Gastrocnemius medialis (tissue), 4 donors: ENCODE data around the gene MAP3K6. TPM values are rescaled to one million over a fixed set of nuclear protein-coding genes. Genes with fewer than 3 reads are reported as not detected.

Experiments used
- ATAC-seq, 2 donors: fragments of 150-250 bp; one replicate each; pipeline ENCODE4 v1.9.1; 2016
- DNase-seq, 2 donors: peaks; one replicate each; pipeline ENCODE4 v3.0.0-alpha.2; 2019
- H3K27ac ChIP-seq, 4 donors: fragments of 200-600 bp; sonication (generic); 1 replicate in 1 of 4; 2 replicates in 3 of 4; pipeline ENCODE4 v1.5.1; 2016 to 2018; ENCODE audit warnings: mild to moderate bottlenecking in 2 of 4, moderate library complexity in 1 of 4
- H3K27me3 ChIP-seq, 3 donors: fragments of 200-600 bp; sonication (generic) in 2 of 3; 1 replicate in 1 of 3; 2 replicates in 2 of 3; pipeline versions ENCODE4 v1.5.1 to v1.6.0; 2016 to 2019; ENCODE audit warnings: mild to moderate bottlenecking in 1 of 3, moderate library complexity in 1 of 3
- H3K36me3 ChIP-seq, 2 donors: fragments of 200-600 bp; sonication (generic) in 1 of 2; one replicate each; pipeline ENCODE4 v1.5.1; 2017 to 2018
- H3K4me1 ChIP-seq, 2 donors: fragments of 200-600 bp; sonication (generic) in 1 of 2; one replicate each; pipeline ENCODE4 v1.5.1; 2016 to 2017; ENCODE audit warnings: mild to moderate bottlenecking in 2 of 2
- H3K4me3 ChIP-seq, 4 donors: fragments of 200-600 bp; sonication (generic) in 3 of 4; 1 replicate in 1 of 4; 2 replicates in 3 of 4; pipeline ENCODE4 v1.5.1; 2016 to 2019; ENCODE audit warnings: mild to moderate bottlenecking in 2 of 4
- H3K9me3 ChIP-seq, 3 donors: fragments of 200-600 bp; sonication (generic) in 2 of 3; 1 replicate in 1 of 3; 2 replicates in 2 of 3; pipeline ENCODE4 v1.5.1; 2016 to 2019
- POLR2A ChIP-seq, 2 donors: fragments of 450-650 bp; IDR thresholded peaks; one replicate each; pipeline ENCODE4 v1.6.1; 2017; ENCODE audit warnings: antibody characterized with exemption in 2 of 2, mild to moderate bottlenecking in 2 of 2, moderate library complexity in 2 of 2
- in situ Hi-C, 4 donors: fragments of 200-750 bp; cut with MboI; loops; one replicate each; pipeline versions ENCODE4 v1.15.0 to v1.8.0; 2017; ENCODE audit warnings: low sequenced_read_pairs in 4 of 4
- intact Hi-C: fragments of 100-400 bp; cut with DNase I; formaldehyde crosslinking; loops from one replicate; pipeline ENCODE4 v1.15.1; 2023; ENCODE audit warnings: low total_unique reads
- total RNA-seq, 4 donors: library from RNA; depleted of rRNA; stranded (reverse); fragments of >200 nt; gene quantifications; one replicate each; pipeline versions ENCODE4 v1.1.0 to v1.2.3, GENCODE V29; 2016
- TF ChIP-seq, protein P1 (sequence below), 5 experiments: fragments of 450-650 bp in 3 of 5; fragments of 200-600 bp in 2 of 5; sonication (generic) in 2 of 5; IDR thresholded peaks in 4 of 5; conservative IDR thresholded peaks in 1 of 5; 1 replicate in 4 of 5; 2 replicates in 1 of 5; pipeline ENCODE4 v1.5.1; 2016 to 2019; ENCODE audit warnings: antibody characterized with exemption in 5 of 5, mild to moderate bottlenecking in 3 of 5, moderate library complexity in 3 of 5

MAP3K6 gene
- total RNA-seq, 4 donors from 2014 or later: 16.5 to 29.1 (median 18.4) TPM

DNA sequence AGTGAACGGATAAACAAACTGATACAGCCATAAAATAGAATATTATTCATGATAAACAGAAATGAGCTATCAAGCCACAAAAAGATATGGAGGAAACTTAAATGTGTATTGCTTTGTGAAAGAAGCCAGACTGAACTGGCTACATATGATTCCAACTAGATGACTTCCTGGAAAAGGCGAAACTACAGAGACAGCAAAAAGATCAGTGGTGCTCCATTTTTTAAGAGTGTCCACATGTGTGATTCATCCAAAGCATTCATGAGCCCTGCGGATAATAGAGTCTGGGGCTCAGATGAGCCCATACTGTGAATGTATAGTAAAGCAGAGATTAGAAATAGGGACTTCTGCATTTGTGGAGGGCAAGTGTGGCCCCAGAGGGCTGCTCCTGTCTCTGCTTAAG, 52.6 kb downstream of the MAP3K6 start:
- no peak for ATAC-seq
- H3K27ac ChIP-seq: no peak overlapping the region
- no peaks in the 10 kb centered on the region for H3K36me3 ChIP-seq
- in situ Hi-C loops (loop anchor here in 1 of 4 donors (10.0 kb wide), 1 partner anchor 81 kb away; the partner anchor contains the start of gene GPR3), intact Hi-C loops (no loop called here)
- no peaks in the 10 kb centered on the region for H3K4me1 ChIP-seq
- no peak for DNase-seq
- TF ChIP-seq, protein P1, sequence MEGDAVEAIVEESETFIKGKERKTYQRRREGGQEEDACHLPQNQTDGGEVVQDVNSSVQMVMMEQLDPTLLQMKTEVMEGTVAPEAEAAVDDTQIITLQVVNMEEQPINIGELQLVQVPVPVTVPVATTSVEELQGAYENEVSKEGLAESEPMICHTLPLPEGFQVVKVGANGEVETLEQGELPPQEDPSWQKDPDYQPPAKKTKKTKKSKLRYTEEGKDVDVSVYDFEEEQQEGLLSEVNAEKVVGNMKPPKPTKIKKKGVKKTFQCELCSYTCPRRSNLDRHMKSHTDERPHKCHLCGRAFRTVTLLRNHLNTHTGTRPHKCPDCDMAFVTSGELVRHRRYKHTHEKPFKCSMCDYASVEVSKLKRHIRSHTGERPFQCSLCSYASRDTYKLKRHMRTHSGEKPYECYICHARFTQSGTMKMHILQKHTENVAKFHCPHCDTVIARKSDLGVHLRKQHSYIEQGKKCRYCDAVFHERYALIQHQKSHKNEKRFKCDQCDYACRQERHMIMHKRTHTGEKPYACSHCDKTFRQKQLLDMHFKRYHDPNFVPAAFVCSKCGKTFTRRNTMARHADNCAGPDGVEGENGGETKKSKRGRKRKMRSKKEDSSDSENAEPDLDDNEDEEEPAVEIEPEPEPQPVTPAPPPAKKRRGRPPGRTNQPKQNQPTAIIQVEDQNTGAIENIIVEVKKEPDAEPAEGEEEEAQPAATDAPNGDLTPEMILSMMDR (IDR thresholded peaks at IDR 0.05 in 4 of 5, conservative IDR thresholded peaks at IDR 0.05 in 1 of 5): no peak
- TF ChIP-seq POLR2A (IDR thresholded peaks at IDR 0.05): no peak
- peaks cover 10 to 20% (median 16%) of the 10 kb centered on the region in 3 donors for H3K27me3 ChIP-seq
- H3K9me3 ChIP-seq: no peaks in the 10 kb centered on the region
- H3K4me3 ChIP-seq: no peak overlapping the region

DNA sequence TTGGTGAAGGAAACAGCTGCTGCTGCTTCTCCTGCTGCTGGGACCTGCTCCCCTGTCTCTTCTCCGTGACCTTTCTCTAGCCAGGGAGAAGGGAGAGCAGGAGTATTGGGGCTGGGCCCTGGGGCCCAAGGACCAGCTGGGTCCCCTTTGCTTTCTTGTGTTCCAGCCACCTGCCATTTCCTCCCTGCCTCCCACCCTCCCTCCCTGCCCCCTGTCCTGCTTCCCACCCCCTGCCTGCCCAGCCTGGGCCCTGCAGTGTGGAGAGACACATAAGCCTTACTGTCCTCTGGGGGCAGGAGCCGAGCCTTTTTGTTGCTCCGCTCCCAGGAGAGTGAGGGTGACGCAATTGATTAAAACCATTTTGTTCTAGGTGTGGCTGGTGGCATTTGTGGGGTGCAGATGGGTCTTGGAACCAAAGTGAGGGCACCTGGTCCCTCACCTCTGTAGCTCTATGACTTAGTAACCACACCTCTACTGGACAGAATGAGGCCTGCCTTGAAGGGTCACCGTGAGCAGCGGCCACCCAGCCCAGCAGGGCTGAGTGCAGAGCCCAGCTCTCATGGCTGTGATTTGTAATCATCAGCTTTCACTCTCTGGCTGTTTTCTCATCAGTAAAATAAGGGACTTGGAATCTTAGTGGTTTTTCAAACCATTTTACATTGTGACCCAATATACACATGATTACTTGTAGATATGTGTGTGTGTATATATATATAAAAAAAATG, 58.7 kb downstream of the MAP3K6 start:
- DNase-seq: no peak
- intact Hi-C loops: no loop called here

DNA sequence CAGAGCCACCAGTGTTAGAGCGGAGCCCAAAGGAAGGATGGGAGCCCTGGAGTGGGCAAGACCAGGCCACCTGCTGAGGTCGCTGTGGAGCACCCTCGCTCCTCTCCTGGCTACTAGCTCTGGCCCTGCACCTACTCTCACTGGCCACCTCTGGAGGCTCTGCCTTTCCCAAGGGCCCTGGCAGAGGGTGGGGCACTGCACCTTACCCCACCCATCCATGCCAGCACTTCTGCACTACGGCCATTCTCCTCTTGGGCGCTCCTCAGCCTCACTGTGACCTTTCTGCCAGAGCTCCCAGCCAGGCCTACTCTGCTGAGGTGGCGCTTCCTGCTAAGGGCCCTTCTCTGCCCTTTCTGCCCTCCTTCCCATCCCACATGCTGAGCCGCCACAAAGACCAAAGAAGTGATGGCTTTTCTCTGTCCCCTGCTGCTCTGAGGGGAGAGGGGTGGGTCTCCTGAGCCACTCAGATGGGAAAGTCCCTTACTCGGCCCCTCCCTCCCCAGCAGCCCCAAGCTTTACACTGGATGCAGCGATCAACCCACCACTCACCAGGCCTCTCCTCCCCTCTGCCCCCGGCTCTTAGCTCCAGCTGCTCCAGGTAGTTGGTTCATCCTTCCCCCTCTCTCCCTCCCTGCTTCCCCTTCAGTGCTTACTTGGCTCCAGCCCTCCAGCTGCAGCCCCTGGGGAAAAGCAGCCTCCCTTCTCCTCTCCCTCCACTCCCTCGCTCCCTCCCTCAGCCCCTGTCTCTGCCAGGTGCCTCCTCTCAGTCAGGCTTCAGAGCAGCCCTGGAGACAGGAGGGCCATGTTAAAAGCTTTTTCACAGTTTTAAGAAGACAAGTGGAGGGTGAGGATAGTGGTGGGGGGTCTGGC, 59.6 kb downstream of the MAP3K6 start:
- Histone ChIP-seq H3K4me1 (no peaks in the 10 kb centered on the region), H3K27me3 (no peaks in the 10 kb centered on the region), H3K9me3 (no peaks in the 10 kb centered on the region), H3K36me3 (peaks cover 0 to 22% of the 10 kb centered on the region in 2 donors), H3K4me3 (no peak overlapping the region), H3K27ac (no peak overlapping the region)
- TF ChIP-seq, protein P1 (IDR thresholded peaks at IDR 0.05 in 4 of 5, conservative IDR thresholded peaks at IDR 0.05 in 1 of 5): no peak
- TF ChIP-seq POLR2A (IDR thresholded peaks at IDR 0.05): no peak
- intact Hi-C loops: no loop called here
- in situ Hi-C loops: no loop called here
- ATAC-seq: no peak
- no peak for DNase-seq

More for the DNA sequence above, 58.7 kb downstream of the MAP3K6 start:
- Histone ChIP-seq H3K4me3 (no peak overlapping the region), H3K27ac (no peak overlapping the region), H3K36me3 (peaks cover 0 to 20% of the 10 kb centered on the region in 2 donors), H3K27me3 (no peaks in the 10 kb centered on the region), H3K9me3 (no peaks in the 10 kb centered on the region), H3K4me1 (no peaks in the 10 kb centered on the region)
- in situ Hi-C loops: no loop called here
- ATAC-seq: no peak
- TF ChIP-seq POLR2A (IDR thresholded peaks at IDR 0.05): no peak
- TF ChIP-seq, protein P1 (IDR thresholded peaks at IDR 0.05 in 4 of 5, conservative IDR thresholded peaks at IDR 0.05 in 1 of 5): no peak

DNA sequence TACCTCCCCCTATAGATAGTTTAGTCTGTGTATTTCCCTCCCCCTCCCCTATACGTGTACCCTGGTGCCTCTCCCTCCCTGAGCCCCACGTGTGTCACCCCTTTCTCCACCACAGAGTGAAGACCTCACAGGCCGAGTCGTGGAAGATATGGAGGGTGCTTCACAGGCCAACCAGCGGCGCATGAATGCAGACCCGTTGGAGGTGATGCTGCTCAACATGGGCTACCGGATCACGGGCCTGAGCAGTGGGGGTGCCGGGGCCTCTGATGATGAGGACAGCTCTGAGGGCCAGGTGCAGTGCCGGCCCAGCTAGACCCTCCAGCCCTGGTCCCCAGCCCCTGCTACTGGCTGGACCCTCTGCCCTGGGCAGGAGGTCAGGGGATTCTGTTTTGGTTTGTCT, 60.7 kb downstream of the MAP3K6 start:
- Histone ChIP-seq H3K9me3 (no peaks in the 10 kb centered on the region), H3K27ac (no peak overlapping the region), H3K4me3 (no peak overlapping the region), H3K27me3 (no peaks in the 10 kb centered on the region), H3K4me1 (peaks cover 0 to 1% of the 10 kb centered on the region in 2 donors), H3K36me3 (peaks cover 0 to 26% of the 10 kb centered on the region in 2 donors)
- TF ChIP-seq, protein P1 (IDR thresholded peaks at IDR 0.05 in 4 of 5, conservative IDR thresholded peaks at IDR 0.05 in 1 of 5): no peak
- TF ChIP-seq POLR2A (IDR thresholded peaks at IDR 0.05): no peak
- intact Hi-C loops (no loop called here), in situ Hi-C loops (no loop called here)
- DNase-seq (no peak), ATAC-seq (no peak)

Other genes with a start within 250 kb of the MAP3K6 start
- 1 to 10 TPM; 2.5 to 4.3 (median 3.7) TPM for gene SLC9A1, start 211.8 kb downstream of the MAP3K6 start, total RNA-seq
- gene WDTC1, start 132.3 kb downstream of the MAP3K6 start, total RNA-seq: 10 to 100 TPM; 36.8 to 85.5 (median 60.6) TPM
- gene TMEM222, start 44.8 kb downstream of the MAP3K6 start, total RNA-seq: 10 to 100 TPM; 16.5 to 21.9 (median 17.8) TPM
- under 1 TPM in 1 of 4 donors, not detected in 3; 0.66 TPM for gene SYTL1, start 24.9 kb downstream of the MAP3K6 start, total RNA-seq
- gene FCN3, start 7.9 kb upstream of the MAP3K6 start, total RNA-seq: 10 to 100 TPM; 13.2 to 35.7 (median 19.3) TPM
- not detected for gene CD164L2, start 16.4 kb upstream of the MAP3K6 start, total RNA-seq
- gene GPR3, start 25.7 kb upstream of the MAP3K6 start, total RNA-seq: under 1 TPM in 3 of 4 donors, not detected in 1; 0.23 to 0.51 (median 0.35) TPM
- 10 to 100 TPM; 10.6 to 16.7 (median 13.3) TPM for gene WASF2, start 123.2 kb upstream of the MAP3K6 start, total RNA-seq
- gene AHDC1, start 237.2 kb upstream of the MAP3K6 start, total RNA-seq: 10 to 100 TPM; 22.2 to 57.9 (median 35.2) TPM